Stomach smooth muscle (tissue), 2 donors: ENCODE data around the gene GNL2.
"Not testable (repeated sequence)": the region's sequence is repeated elsewhere in the genome, so short reads cannot be mapped to it uniquely, and the experiment has no call there.

ENCODE experiments used
- H3K27ac ChIP-seq: one replicate; pipeline ENCODE4 v1.7.0; 2013; ENCODE audit warnings: mild to moderate bottlenecking, low read length, inconsistent platforms
- H3K27me3 ChIP-seq, 2 donors: one replicate each; pipeline ENCODE4 v1.7.0; 2013; ENCODE audit warnings: low read length in 2 of 2; ENCODE audit not compliant: insufficient read depth in 2 of 2, control insufficient read depth in 1 of 2
- H3K36me3 ChIP-seq, 2 donors: one replicate each; pipeline ENCODE4 v1.7.0; 2013; ENCODE audit warnings: low read length in 2 of 2; ENCODE audit not compliant: control insufficient read depth in 2 of 2, insufficient read depth in 2 of 2
- H3K4me1 ChIP-seq: one replicate; pipeline ENCODE4 v1.7.0; 2013; ENCODE audit warnings: low read length; ENCODE audit not compliant: control insufficient read depth, insufficient read depth
- H3K4me3 ChIP-seq, 2 donors: one replicate each; pipeline ENCODE4 v1.7.0; 2013; ENCODE audit warnings: low read length in 2 of 2
- H3K9ac ChIP-seq, 2 donors: one replicate each; pipeline ENCODE4 v1.7.0; 2013; ENCODE audit warnings: low read length in 2 of 2, mild to moderate bottlenecking in 1 of 2
- H3K9me3 ChIP-seq, 2 donors: one replicate each; pipeline ENCODE4 v1.7.0; 2013; ENCODE audit warnings: low read length in 2 of 2; ENCODE audit not compliant: control insufficient read depth in 2 of 2
- donor health status: healthy.
- donor health status: Pancreatic carcinoma.

Gene GNL2

DNA sequence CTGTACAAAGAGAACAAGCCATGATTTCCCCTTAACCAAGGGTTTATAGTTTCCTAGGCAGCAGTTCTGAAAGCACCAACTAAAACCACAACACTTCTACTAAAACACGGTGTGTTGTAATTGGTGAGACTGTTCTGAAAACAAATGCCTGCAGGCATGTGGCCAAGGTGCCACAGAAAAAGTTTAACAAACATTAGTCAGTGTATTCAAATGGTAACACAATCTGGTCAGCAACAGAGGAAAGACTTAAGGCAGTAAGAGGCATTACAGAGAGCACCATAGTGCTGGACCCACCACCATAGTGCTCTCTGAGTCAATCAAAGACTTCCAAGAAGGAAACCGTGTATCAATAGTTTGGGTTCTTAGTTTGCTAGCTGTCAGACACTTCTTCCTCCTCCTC, 58.4 kb downstream of the GNL2 start:
- Histone ChIP-seq H3K27me3 (no peaks in the 10 kb centered on the region), H3K4me3 (no peak overlapping the region), H3K4me1 (peaks cover 4% of the 10 kb centered on the region), H3K9ac (no peak overlapping the region), H3K36me3 (peaks cover 30 to 34% of the 10 kb centered on the region in 2 donors), H3K9me3 (no peaks in the 10 kb centered on the region), H3K27ac (no peak overlapping the region)

GRCh38 chr1:37533317-37534093, 62.2 kb downstream of the GNL2 start:
- no peak overlapping the region for H3K27ac ChIP-seq
- peaks cover 14 to 18% of the 10 kb centered on the region in 2 donors for H3K36me3 ChIP-seq
- H3K9me3 ChIP-seq: no peaks in the 10 kb centered on the region
- no peaks in the 10 kb centered on the region for H3K27me3 ChIP-seq
- no peak overlapping the region for H3K4me3 ChIP-seq
- peaks cover 4% of the 10 kb centered on the region for H3K4me1 ChIP-seq
- H3K9ac ChIP-seq: no peak overlapping the region

DNA sequence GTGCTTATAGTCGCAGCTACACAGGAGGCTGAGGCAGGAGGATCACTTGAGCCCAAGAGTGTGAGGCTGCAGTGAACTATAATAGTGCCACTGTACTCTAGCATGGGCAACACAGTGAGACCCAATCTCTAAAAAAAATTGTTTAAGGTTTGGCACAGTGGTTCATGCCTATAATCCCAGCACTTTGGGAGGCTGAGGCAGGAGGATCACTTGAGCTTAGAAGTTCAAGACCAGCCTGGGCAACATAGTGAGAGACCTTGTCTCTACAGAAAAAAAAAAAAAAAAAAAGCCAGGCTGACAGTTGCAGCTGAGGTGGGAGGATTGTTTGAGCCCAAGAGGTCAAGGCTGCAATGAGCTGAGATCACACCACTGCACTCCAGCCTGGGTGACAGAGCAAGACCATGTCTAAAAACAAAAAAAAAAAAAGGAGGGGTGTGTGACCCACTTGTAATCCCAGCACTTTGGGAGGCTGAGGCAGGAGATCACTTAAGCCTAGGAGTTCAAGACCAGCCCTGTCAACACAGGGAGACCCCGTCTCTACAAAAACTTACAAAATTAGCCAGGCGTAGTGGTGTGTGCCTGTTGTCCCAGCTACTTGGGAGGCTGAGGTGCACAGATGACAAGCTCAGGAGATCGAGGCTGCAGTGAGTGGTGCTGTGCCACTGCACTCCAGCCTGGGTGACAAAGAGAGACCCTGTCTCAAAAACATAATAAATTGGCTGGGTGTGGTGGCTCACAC, 63.1 kb downstream of the GNL2 start:
- H3K27ac ChIP-seq, H3K9ac ChIP-seq, H3K9me3 ChIP-seq, H3K27me3 ChIP-seq, H3K4me3 ChIP-seq, H3K4me1 ChIP-seq: not testable (repeated sequence)
- peaks cover 11 to 14% of the 10 kb centered on the region in 2 donors for H3K36me3 ChIP-seq

- H3K9ac ChIP-seq, H3K4me3 ChIP-seq, H3K36me3 ChIP-seq, H3K9me3 ChIP-seq, H3K27me3 ChIP-seq, H3K27ac ChIP-seq, H3K4me1 ChIP-seq: not testable (repeated sequence)
Observed at GRCh38 chr1:37529888-37530287, 65.8 kb downstream of the GNL2 start.

GRCh38 chr1:37519613-37520012, 76.1 kb downstream of the GNL2 start:
- no peaks in the 10 kb centered on the region for H3K27me3 ChIP-seq
- H3K9ac ChIP-seq: no peak overlapping the region
- no peaks in the 10 kb centered on the region for H3K36me3 ChIP-seq
- H3K4me3 ChIP-seq: no peak overlapping the region
- no peaks in the 10 kb centered on the region for H3K9me3 ChIP-seq
- no peak overlapping the region for H3K27ac ChIP-seq
- peaks cover 7% of the 10 kb centered on the region for H3K4me1 ChIP-seq

DNA sequence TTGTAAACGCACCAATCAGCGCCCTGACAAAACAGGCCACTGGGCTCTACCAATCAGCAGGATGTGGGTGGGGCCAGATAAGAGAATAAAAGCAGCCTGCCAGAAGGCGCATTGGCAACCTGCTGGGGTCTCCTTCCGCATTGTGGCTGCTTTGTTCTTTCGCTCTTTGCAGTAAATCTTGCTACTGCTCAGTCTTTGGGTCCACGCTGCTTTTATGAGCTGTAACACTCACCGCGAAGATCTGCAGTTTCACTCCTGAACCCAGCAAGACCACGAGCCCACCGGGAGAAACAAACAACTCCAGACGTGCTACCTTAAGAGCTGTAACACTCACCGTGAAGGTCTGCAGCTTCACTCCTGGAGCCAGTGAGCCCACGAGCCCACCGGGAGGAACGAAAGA, 76.8 kb downstream of the GNL2 start:
- not testable (repeated sequence) for H3K4me1 ChIP-seq, H3K9me3 ChIP-seq, H3K9ac ChIP-seq, H3K36me3 ChIP-seq, H3K27ac ChIP-seq, H3K27me3 ChIP-seq, H3K4me3 ChIP-seq

DNA sequence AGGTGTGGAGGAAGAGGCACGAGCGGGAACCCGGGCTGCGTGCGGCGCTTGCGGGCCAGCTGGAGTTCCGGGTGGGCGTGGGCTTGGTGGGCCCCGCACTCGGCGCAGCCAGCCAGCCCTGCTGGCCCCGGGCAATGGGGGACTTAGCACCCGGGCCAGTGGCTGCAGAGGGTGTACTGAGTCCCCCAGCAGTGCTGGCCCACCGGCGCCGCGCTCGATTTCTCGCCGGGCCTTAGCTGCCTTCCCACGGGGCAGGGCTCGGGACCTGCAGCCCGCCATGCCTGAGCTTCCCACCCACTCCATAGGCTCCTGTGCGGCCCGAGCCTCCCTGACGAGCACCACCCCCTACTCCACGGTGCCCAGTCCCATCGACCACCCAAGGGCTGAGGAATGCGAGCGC, 77.5 kb downstream of the GNL2 start:
- H3K27ac ChIP-seq, H3K9me3 ChIP-seq, H3K9ac ChIP-seq, H3K27me3 ChIP-seq, H3K36me3 ChIP-seq, H3K4me3 ChIP-seq: not testable (repeated sequence)
- peaks cover 14% of the 10 kb centered on the region for H3K4me1 ChIP-seq

DNA sequence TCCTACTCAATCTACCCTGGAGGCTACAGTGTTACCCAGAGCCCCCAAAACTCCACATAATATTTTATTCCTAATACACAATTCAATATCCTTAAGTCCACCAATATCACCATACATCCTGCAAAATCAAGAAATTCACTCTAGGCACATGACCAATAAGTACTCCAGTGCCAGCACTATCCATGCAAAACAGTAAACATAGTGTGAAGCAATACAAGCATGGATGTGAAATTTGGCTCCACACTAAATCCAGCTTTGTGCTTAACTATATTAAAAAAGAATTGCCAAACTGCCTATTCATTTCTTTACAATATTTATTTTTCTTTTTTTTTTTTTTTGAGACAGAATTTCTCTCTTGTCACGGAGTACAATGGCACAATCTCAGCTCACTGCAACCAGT, 78.2 kb downstream of the GNL2 start:
- Histone ChIP-seq H3K9ac (no peak overlapping the region), H3K9me3 (no peaks in the 10 kb centered on the region), H3K36me3 (peaks cover 2 to 4% of the 10 kb centered on the region in 2 donors), H3K27ac (no peak overlapping the region), H3K4me3 (no peak overlapping the region), H3K4me1 (peaks cover 17% of the 10 kb centered on the region), H3K27me3 (no peaks in the 10 kb centered on the region)
